HEK293 (cell line): ENCODE data around the gene CLN6.

ENCODE experiments used
- GFI1B ChIP-seq: fragments of 450-650 bp; formaldehyde crosslinking; IDR thresholded peaks from 2 replicates; pipeline ENCODE4 v1.5.1; 2016; ENCODE audit warnings: missing biosample characterization, missing genetic modification characterization
- HOXA7 ChIP-seq: sonication (generic); formaldehyde crosslinking; IDR thresholded peaks from 2 replicates; pipeline ENCODE4 v1.8.1; 2022; ENCODE audit warnings: missing genetic modification reagents, borderline replicate concordance
- KLF10 ChIP-seq: fragments of 450-650 bp; IDR thresholded peaks from 2 replicates; pipeline ENCODE4 v1.5.1; 2018; ENCODE audit warnings: missing biosample characterization, mild to moderate bottlenecking, missing genetic modification characterization
- KLF16 ChIP-seq: fragments of 450-650 bp; formaldehyde crosslinking; IDR thresholded peaks from 2 replicates; pipeline ENCODE4 v1.5.1; 2017; ENCODE audit warnings: missing biosample characterization, missing genetic modification characterization
- OSR2 ChIP-seq: fragments of 450-650 bp; formaldehyde crosslinking; IDR thresholded peaks from 2 replicates; pipeline ENCODE4 v1.5.1; 2016; ENCODE audit warnings: missing biosample characterization, missing genetic modification characterization
- PRDM6 ChIP-seq: fragments of 450-650 bp; formaldehyde crosslinking; IDR thresholded peaks from 2 replicates; pipeline ENCODE4 v1.5.1; 2017; ENCODE audit warnings: missing biosample characterization, missing genetic modification characterization
- ZBTB26 ChIP-seq: fragments of 450-650 bp; formaldehyde crosslinking; optimal IDR thresholded peaks from 2 replicates; pipeline ENCODE3; 2016; ENCODE audit warnings: missing biosample characterization, mild to moderate bottlenecking, missing genetic modification characterization
- ZFP37 ChIP-seq: fragments of 450-650 bp; formaldehyde crosslinking; IDR thresholded peaks from 2 replicates; pipeline ENCODE4 v1.5.1; 2016; ENCODE audit warnings: missing biosample characterization, missing genetic modification characterization
- ZFP41 ChIP-seq: fragments of 450-650 bp; formaldehyde crosslinking; IDR thresholded peaks from 2 replicates; pipeline ENCODE4 v1.5.1; 2016; ENCODE audit warnings: missing biosample characterization, missing genetic modification characterization, borderline replicate concordance
- ZNF155 ChIP-seq: fragments of 450-650 bp; formaldehyde crosslinking; IDR thresholded peaks from 2 replicates; pipeline ENCODE4 v1.5.1; 2016; ENCODE audit warnings: missing biosample characterization, missing genetic modification characterization
- ZNF157 ChIP-seq: fragments of 450-650 bp; formaldehyde crosslinking; IDR thresholded peaks from 2 replicates; pipeline ENCODE4 v1.5.1; 2016; ENCODE audit warnings: missing biosample characterization, missing genetic modification characterization
- ZNF211 ChIP-seq: fragments of 450-650 bp; formaldehyde crosslinking; IDR thresholded peaks from 2 replicates; pipeline ENCODE4 v1.5.1; 2016; ENCODE audit warnings: low read depth, missing biosample characterization, missing genetic modification characterization
- ZNF266 ChIP-seq: fragments of 450-650 bp; formaldehyde crosslinking; IDR thresholded peaks from 2 replicates; pipeline ENCODE4 v1.5.1; 2016; ENCODE audit warnings: missing biosample characterization, missing genetic modification characterization, low read depth
- ZNF311 ChIP-seq: fragments of 450-650 bp; formaldehyde crosslinking; IDR thresholded peaks from 2 replicates; pipeline ENCODE4 v1.5.1; 2017; ENCODE audit warnings: missing biosample characterization, missing genetic modification characterization, borderline replicate concordance
- ZNF324 ChIP-seq: fragments of 450-650 bp; formaldehyde crosslinking; IDR thresholded peaks from 2 replicates; pipeline ENCODE4 v1.5.1; 2016; ENCODE audit warnings: missing biosample characterization, missing genetic modification characterization
- ZNF350 ChIP-seq: fragments of 450-650 bp; formaldehyde crosslinking; IDR thresholded peaks from 2 replicates; pipeline ENCODE4 v1.5.0; 2017; ENCODE audit warnings: missing biosample characterization, mild to moderate bottlenecking, missing genetic modification characterization
- ZNF416 ChIP-seq: fragments of 450-650 bp; formaldehyde crosslinking; IDR thresholded peaks from 2 replicates; pipeline ENCODE4 v1.5.1; 2016; ENCODE audit warnings: missing biosample characterization, missing genetic modification characterization
- ZNF513 ChIP-seq: fragments of 450-650 bp; IDR thresholded peaks from 2 replicates; pipeline ENCODE4 v1.5.1; 2018; ENCODE audit warnings: missing biosample characterization, missing genetic modification characterization
- ZNF549 ChIP-seq: fragments of 450-650 bp; IDR thresholded peaks from 2 replicates; pipeline ENCODE4 v1.5.1; 2018; ENCODE audit warnings: missing biosample characterization, missing genetic modification characterization, mild to moderate bottlenecking, inconsistent platforms, moderate library complexity
- ZNF560 ChIP-seq: fragments of 450-650 bp; formaldehyde crosslinking; IDR thresholded peaks from 2 replicates; pipeline ENCODE4 v1.5.1; 2017; ENCODE audit warnings: missing biosample characterization, missing genetic modification characterization, borderline replicate concordance
- ZNF623 ChIP-seq: fragments of 450-650 bp; formaldehyde crosslinking; IDR thresholded peaks from 2 replicates; pipeline ENCODE4 v1.5.1; 2016; ENCODE audit warnings: missing biosample characterization, missing genetic modification characterization
- ZSCAN30 ChIP-seq: fragments of 450-650 bp; IDR thresholded peaks from 2 replicates; pipeline ENCODE4 v1.5.1; 2018; ENCODE audit warnings: missing biosample characterization, mild to moderate bottlenecking, missing genetic modification characterization, moderate library complexity
- TF ChIP-seq, protein P1 (sequence below): fragments of 450-650 bp; formaldehyde crosslinking; IDR thresholded peaks from 2 replicates; pipeline ENCODE4 v1.5.1; 2016; ENCODE audit warnings: missing biosample characterization, missing genetic modification characterization, low read depth
- TF ChIP-seq, protein P2 (sequence below): fragments of 450-650 bp; formaldehyde crosslinking; conservative IDR thresholded peaks from 2 replicates; pipeline ENCODE4 v1.5.1; 2016; ENCODE audit warnings: low read depth, missing biosample characterization, missing genetic modification characterization
- TF ChIP-seq, protein P3 (sequence below): fragments of 450-650 bp; formaldehyde crosslinking; IDR thresholded peaks from 2 replicates; pipeline ENCODE4 v1.5.1; 2016; ENCODE audit warnings: missing biosample characterization, missing genetic modification characterization

Gene CLN6

GRCh38 chr15:68277603-68278344, 48.2 kb upstream of the CLN6 start, which contains the start of gene FEM1B (continued):
- TF ChIP-seq ZNF513, result peak; percentile 67
- TF ChIP-seq ZFP37, result peak; percentile 99
- no peak for TF ChIP-seq HOXA7 (CRISPR knock-in tag)
- TF ChIP-seq KLF16 (tag by site-specific recombination), result peak; percentile 99
- 0 out of 2 replicates have a peak, but pooled peaks have one; percentile 3 for TF ChIP-seq ZNF266
- TF ChIP-seq ZNF350, result no peak
- TF ChIP-seq PRDM6 (tag by site-specific recombination), result no peak
- peak; percentile 47; the same call in 1 of the 2 replicates for TF ChIP-seq GFI1B (tag by site-specific recombination)
- no peak for TF ChIP-seq ZNF157
- no peak for TF ChIP-seq ZNF549
- TF ChIP-seq KLF10, result peak; percentile 88
- TF ChIP-seq ZNF311, result no peak
- TF ChIP-seq ZBTB26 (tag by site-specific recombination), result peak; percentile 100
- no peak for TF ChIP-seq ZNF211 (tag by site-specific recombination)
- TF ChIP-seq ZSCAN30 (tag by site-specific recombination), result peak; percentile 98
- peak; percentile 64; the same call in 1 of the 2 replicates for TF ChIP-seq ZNF623 (tag by site-specific recombination)
- no peak for TF ChIP-seq ZNF560 (tag by site-specific recombination)
- no peak for TF ChIP-seq ZNF155 (tag by site-specific recombination)
- TF ChIP-seq, protein P1, sequence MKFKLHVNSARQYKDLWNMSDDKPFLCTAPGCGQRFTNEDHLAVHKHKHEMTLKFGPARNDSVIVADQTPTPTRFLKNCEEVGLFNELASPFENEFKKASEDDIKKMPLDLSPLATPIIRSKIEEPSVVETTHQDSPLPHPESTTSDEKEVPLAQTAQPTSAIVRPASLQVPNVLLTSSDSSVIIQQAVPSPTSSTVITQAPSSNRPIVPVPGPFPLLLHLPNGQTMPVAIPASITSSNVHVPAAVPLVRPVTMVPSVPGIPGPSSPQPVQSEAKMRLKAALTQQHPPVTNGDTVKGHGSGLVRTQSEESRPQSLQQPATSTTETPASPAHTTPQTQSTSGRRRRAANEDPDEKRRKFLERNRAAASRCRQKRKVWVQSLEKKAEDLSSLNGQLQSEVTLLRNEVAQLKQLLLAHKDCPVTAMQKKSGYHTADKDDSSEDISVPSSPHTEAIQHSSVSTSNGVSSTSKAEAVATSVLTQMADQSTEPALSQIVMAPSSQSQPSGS (tag by site-specific recombination), result no peak
- TF ChIP-seq ZNF416, result peak; percentile 42; the same call in 1 of the 2 replicates
- no peak for TF ChIP-seq ZFP41 (tag by site-specific recombination)
- TF ChIP-seq, protein P2, sequence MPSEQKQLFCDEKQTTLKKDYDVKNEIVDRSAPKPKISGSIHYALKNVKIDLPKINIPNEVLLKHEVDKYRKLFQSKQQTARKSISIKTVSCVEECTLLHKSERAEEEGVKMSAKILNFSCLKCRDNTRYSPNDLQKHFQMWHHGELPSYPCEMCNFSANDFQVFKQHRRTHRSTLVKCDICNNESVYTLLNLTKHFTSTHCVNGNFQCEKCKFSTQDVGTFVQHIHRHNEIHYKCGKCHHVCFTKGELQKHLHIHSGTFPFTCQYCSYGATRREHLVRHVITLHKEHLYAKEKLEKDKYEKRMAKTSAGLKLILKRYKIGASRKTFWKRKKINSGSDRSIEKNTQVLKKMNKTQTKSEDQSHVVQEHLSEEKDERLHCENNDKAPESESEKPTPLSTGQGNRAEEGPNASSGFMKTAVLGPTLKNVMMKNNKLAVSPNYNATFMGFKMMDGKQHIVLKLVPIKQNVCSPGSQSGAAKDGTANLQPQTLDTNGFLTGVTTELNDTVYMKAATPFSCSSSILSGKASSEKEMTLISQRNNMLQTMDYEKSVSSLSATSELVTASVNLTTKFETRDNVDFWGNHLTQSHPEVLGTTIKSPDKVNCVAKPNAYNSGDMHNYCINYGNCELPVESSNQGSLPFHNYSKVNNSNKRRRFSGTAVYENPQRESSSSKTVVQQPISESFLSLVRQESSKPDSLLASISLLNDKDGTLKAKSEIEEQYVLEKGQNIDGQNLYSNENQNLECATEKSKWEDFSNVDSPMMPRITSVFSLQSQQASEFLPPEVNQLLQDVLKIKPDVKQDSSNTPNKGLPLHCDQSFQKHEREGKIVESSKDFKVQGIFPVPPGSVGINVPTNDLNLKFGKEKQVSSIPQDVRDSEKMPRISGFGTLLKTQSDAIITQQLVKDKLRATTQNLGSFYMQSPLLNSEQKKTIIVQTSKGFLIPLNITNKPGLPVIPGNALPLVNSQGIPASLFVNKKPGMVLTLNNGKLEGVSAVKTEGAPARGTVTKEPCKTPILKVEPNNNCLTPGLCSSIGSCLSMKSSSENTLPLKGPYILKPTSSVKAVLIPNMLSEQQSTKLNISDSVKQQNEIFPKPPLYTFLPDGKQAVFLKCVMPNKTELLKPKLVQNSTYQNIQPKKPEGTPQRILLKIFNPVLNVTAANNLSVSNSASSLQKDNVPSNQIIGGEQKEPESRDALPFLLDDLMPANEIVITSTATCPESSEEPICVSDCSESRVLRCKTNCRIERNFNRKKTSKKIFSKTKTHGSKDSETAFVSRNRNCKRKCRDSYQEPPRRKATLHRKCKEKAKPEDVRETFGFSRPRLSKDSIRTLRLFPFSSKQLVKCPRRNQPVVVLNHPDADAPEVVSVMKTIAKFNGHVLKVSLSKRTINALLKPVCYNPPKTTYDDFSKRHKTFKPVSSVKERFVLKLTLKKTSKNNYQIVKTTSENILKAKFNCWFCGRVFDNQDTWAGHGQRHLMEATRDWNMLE (tag by site-specific recombination), result peak; percentile 90
- no peak; the same call in 1 of the 2 replicates for TF ChIP-seq OSR2 (tag by site-specific recombination)
- TF ChIP-seq, protein P3, sequence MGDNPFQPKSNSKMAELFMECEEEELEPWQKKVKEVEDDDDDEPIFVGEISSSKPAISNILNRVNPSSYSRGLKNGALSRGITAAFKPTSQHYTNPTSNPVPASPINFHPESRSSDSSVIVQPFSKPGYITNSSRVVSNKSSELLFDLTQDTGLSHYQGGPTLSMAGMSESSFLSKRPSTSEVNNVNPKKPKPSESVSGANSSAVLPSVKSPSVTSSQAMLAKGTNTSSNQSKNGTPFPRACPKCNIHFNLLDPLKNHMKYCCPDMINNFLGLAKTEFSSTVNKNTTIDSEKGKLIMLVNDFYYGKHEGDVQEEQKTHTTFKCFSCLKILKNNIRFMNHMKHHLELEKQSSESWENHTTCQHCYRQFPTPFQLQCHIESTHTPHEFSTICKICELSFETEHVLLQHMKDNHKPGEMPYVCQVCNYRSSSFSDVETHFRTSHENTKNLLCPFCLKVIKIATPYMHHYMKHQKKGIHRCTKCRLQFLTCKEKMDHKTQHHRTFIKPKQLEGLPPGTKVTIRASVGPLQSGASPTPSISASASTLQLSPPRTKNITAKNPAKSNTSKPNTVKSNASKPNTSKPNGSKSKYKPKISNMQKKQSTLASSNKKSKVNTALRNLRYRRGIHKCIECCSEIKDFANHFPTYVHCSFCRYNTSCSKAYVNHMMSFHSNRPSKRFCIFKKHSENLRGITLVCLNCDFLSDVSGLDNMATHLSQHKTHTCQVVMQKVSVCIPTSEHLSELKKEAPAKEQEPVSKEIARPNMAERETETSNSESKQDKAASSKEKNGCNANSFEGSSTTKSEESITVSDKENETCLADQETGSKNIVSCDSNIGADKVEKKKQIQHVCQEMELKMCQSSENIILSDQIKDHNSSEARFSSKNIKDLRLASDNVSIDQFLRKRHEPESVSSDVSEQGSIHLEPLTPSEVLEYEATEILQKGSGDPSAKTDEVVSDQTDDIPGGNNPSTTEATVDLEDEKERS (tag by site-specific recombination), result peak; percentile 91
- TF ChIP-seq ZNF324 (tag by site-specific recombination), result peak; percentile 99
